ENCODE data around the gene ZFP42. TPM values are rescaled to one million over a fixed set of nuclear protein-coding genes. Genes with fewer than 3 reads are reported as not detected.

The ZFP42 gene
- total RNA-seq, 1 donor from 2014 or later: not detected

DNA sequence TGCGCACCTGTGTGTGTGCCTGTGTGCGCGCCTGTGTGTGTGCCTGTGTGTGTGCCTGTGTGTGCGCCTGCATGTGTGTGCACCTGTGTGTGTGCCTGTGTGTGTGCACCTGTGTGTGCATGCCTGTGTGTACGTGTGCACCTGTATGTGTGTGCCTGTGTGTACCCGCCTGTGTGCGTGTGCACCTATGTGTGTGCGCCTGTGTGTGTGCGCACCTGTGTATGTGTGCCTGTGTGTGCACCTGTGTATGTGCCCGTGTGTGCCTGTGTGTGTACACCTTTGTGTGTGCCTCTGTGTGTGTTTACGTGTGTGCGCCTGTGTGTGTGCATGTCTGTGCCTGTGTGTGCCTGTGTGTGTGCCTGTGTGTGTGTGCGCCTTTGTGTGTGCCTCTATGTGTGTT is 33.5 kb downstream of the ZFP42 start:
- ChIA-PET POLR2A (no interaction called here), CTCF (no interaction called here)
- TF ChIP-seq, protein P1, sequence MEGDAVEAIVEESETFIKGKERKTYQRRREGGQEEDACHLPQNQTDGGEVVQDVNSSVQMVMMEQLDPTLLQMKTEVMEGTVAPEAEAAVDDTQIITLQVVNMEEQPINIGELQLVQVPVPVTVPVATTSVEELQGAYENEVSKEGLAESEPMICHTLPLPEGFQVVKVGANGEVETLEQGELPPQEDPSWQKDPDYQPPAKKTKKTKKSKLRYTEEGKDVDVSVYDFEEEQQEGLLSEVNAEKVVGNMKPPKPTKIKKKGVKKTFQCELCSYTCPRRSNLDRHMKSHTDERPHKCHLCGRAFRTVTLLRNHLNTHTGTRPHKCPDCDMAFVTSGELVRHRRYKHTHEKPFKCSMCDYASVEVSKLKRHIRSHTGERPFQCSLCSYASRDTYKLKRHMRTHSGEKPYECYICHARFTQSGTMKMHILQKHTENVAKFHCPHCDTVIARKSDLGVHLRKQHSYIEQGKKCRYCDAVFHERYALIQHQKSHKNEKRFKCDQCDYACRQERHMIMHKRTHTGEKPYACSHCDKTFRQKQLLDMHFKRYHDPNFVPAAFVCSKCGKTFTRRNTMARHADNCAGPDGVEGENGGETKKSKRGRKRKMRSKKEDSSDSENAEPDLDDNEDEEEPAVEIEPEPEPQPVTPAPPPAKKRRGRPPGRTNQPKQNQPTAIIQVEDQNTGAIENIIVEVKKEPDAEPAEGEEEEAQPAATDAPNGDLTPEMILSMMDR (IDR thresholded peaks at IDR 0.05): no peak
- Mint-ChIP-seq H3K27me3 (no peaks in the 10 kb centered on the region), H3K27ac (no peak overlapping the region), H3K9me3 (peaks cover 15% of the 10 kb centered on the region), H3K36me3 (ENCODE audit: low read depth) (no peaks in the 10 kb centered on the region), H3K4me1 (no peaks in the 10 kb centered on the region), H3K4me3 (no peak overlapping the region)
- DNase-seq: no peak
- no peak for ATAC-seq (ENCODE audit: low read depth)
- intact Hi-C loops (cut with micrococcal nuclease): no loop called here

DNA sequence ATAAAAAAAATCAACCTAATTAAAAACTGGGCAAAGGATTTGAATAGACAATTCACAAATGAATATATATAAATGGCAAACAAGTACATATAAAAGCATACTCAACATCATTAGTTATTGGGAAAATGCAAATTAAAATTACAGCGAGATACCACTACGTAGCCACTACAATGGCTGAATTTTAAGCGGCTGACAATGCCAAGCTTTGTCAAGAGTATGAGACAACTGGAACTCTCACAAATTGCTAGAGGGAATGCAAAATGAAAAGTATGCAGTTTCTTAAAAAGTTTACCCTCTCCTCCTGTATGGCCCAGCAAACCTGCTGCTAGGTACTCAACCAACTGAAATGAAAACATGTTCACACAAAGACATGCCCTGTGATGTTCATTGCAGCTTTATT is 34.8 kb downstream of the ZFP42 start:
- TF ChIP-seq, protein P1 (IDR thresholded peaks at IDR 0.05): no peak
- DNase-seq (no peak), ATAC-seq (ENCODE audit: low read depth) (no peak)
- H3K4me1 Mint-ChIP-seq: no peaks in the 10 kb centered on the region
- intact Hi-C loops (cut with micrococcal nuclease): no loop called here
- no peaks in the 10 kb centered on the region for H3K27me3 Mint-ChIP-seq
- no peak overlapping the region for H3K27ac Mint-ChIP-seq
- no peaks in the 10 kb centered on the region for H3K36me3 Mint-ChIP-seq (ENCODE audit: low read depth)
- no peak overlapping the region for H3K4me3 Mint-ChIP-seq
- CTCF ChIA-PET: no interaction called here
- peaks cover 15% of the 10 kb centered on the region for H3K9me3 Mint-ChIP-seq
- POLR2A ChIA-PET: no interaction called here

DNA sequence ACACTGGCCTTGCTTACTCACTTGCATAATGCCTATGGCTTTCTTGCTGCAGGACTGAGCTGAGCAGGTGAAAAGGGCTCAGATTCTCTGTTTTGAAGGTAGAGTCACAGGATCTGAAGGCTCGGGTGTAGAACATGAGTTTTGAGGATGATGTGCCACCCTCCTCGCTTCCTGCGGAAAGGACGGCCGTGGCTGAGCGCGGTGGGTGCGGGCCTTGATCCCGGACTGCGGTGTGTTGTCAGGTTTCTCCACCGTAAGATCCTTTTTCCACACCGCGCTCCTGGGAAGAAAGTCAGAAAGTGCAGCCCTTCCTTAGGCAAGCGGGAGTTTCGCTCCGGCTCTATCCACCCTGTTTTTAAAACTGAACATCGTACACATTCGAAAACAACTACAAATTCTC is 36.2 kb downstream of the ZFP42 start:
- POLR2A ChIA-PET: no interaction called here
- ATAC-seq (ENCODE audit: low read depth) (no peak), DNase-seq (no peak)
- CTCF ChIA-PET: no interaction called here
- intact Hi-C loops (cut with micrococcal nuclease): no loop called here
- Mint-ChIP-seq H3K36me3 (ENCODE audit: low read depth) (no peaks in the 10 kb centered on the region), H3K27me3 (no peaks in the 10 kb centered on the region), H3K27ac (no peak overlapping the region), H3K4me1 (no peaks in the 10 kb centered on the region), H3K4me3 (no peak overlapping the region), H3K9me3 (peaks cover 13% of the 10 kb centered on the region)
- TF ChIP-seq, protein P1 (IDR thresholded peaks at IDR 0.05): no peak

DNA sequence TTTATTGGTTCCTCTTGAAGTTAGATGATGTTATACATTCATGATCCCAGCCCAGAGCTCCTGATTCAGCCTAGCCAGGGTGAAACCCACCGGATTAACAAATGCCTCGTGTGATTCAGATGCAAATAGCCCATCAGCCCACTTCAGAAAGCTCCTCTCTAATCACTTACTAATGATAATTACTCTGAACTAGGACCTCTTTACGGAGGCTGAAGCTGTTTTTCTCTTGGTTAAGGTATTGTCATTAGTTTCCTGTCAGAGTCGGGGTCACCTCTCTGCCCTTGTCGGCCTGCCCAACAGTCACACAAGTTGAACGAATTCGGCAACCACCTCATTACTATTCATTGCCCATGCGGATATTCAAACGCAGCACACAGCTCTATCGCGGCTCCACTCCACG is 36.6 kb downstream of the ZFP42 start:
- DNase-seq: no peak
- H3K4me3 Mint-ChIP-seq: no peak overlapping the region
- intact Hi-C loops (cut with micrococcal nuclease): no loop called here
- no peaks in the 10 kb centered on the region for H3K27me3 Mint-ChIP-seq
- peaks cover 13% of the 10 kb centered on the region for H3K9me3 Mint-ChIP-seq
- ChIA-PET CTCF (no interaction called here), POLR2A (no interaction called here)
- no peak for ATAC-seq (ENCODE audit: low read depth)
- H3K4me1 Mint-ChIP-seq: no peaks in the 10 kb centered on the region
- no peaks in the 10 kb centered on the region for H3K36me3 Mint-ChIP-seq (ENCODE audit: low read depth)
- H3K27ac Mint-ChIP-seq: no peak overlapping the region
- TF ChIP-seq, protein P1 (IDR thresholded peaks at IDR 0.05): no peak

DNA sequence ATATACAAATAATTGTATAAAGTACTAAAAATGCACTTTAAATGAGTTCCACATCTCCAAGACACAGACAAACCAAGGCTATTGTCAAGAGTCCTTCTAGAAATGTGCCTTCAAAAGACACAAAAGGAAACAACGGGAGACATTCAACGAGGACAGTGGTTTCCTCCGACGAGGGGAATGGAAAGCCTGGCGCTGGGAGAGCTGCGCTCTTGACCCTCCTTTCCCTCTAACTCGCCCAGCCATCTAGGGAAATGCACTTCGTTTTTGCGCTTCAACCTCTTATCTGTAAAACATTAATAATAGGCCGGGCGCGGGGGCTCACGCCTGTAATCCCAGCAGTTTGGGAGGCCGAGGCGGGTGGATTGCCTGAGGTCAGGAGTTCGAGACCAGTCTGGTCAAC is 37.0 kb downstream of the ZFP42 start:
- no peaks in the 10 kb centered on the region for H3K4me1 Mint-ChIP-seq
- H3K4me3 Mint-ChIP-seq: no peak overlapping the region
- no peak overlapping the region for H3K27ac Mint-ChIP-seq
- H3K27me3 Mint-ChIP-seq: no peaks in the 10 kb centered on the region
- DNase-seq (no peak), ATAC-seq (ENCODE audit: low read depth) (no peak)
- POLR2A ChIA-PET: no interaction called here
- no peaks in the 10 kb centered on the region for H3K36me3 Mint-ChIP-seq (ENCODE audit: low read depth)
- H3K9me3 Mint-ChIP-seq: peaks cover 13% of the 10 kb centered on the region
- TF ChIP-seq, protein P1 (IDR thresholded peaks at IDR 0.05): no peak
- intact Hi-C loops (cut with micrococcal nuclease): no loop called here
- CTCF ChIA-PET: no interaction called here

Data from activated B cell treated with CpG ODN at 0.5 μM for 24 hours (primary cell).